GM23338 (cell line): ENCODE measurements around the gene TLE1. TPM values are rescaled to one million over a fixed set of nuclear protein-coding genes. Genes with fewer than 3 reads are reported as not detected.
A peak's percentile ranks its signal among the peaks of the same experiment; 100 is the strongest.

Source experiments
- ATAC-seq: fragments of 200-7000 bp; cut with Tn5 transposase; 3 replicates; pipeline ENCODE4 v1.9.1; 2020
- DNase-seq: peaks from one replicate; pipeline ENCODE4 v3.0.0-alpha.2; 2015; ENCODE audit warnings: low spot score
- H2AFZ ChIP-seq: fragments of 200-600 bp; sonication (generic); 2 replicates; pipeline ENCODE4 v1.8.0; 2016; ENCODE audit warnings: antibody characterized with exemption, mild to moderate bottlenecking, moderate library complexity
- H3F3A ChIP-seq: fragments of 200-600 bp; sonication (generic); replicated peaks from 2 replicates; pipeline ENCODE4 v1.8.0; 2017; ENCODE audit warnings: antibody characterized with exemption, mixed run types, low read depth
- H3K27ac ChIP-seq: fragments of 200-600 bp; sonication (generic); 2 replicates; pipeline ENCODE4 v1.6.1; 2016; ENCODE audit warnings: low read depth
- H3K27me3 ChIP-seq: fragments of 200-600 bp; sonication (generic); 2 replicates; pipeline ENCODE4 v1.8.0; 2016; ENCODE audit warnings: mild to moderate bottlenecking, mixed run types, moderate library complexity; ENCODE audit not compliant: insufficient read depth
- H3K36me3 ChIP-seq: fragments of 200-600 bp; sonication (generic); 2 replicates; pipeline ENCODE4 v1.8.0; 2016; ENCODE audit warnings: mild to moderate bottlenecking; ENCODE audit not compliant: insufficient read depth
- H3K4me1 ChIP-seq: fragments of 200-600 bp; sonication (generic); 2 replicates; pipeline ENCODE4 v1.8.0; 2016; ENCODE audit warnings: mild to moderate bottlenecking, moderate library complexity; ENCODE audit not compliant: insufficient read depth
- H3K4me2 ChIP-seq: fragments of 200-600 bp; sonication (generic); 2 replicates; pipeline ENCODE4 v1.7.1; 2017; ENCODE audit warnings: mixed run types
- H3K4me3 ChIP-seq: fragments of 200-600 bp; sonication (generic); 2 replicates; pipeline ENCODE4 v1.6.1; 2016; ENCODE audit warnings: mixed run types
- H3K79me2 ChIP-seq: fragments of 200-600 bp; sonication (generic); replicated peaks from 2 replicates; pipeline ENCODE4 v1.8.0; 2017; ENCODE audit warnings: mild to moderate bottlenecking; ENCODE audit not compliant: insufficient read depth
- H3K9me2 ChIP-seq: fragments of 200-600 bp; sonication (generic); 2 replicates; pipeline ENCODE4 v1.8.0; 2017; ENCODE audit not compliant: insufficient read depth
- H4K20me1 ChIP-seq: fragments of 200-600 bp; sonication (generic); replicated peaks from 2 replicates; pipeline ENCODE4 v1.8.0; 2017; ENCODE audit warnings: mild to moderate bottlenecking; ENCODE audit not compliant: insufficient read depth
- H3K27ac Mint-ChIP-seq: 2 replicates; pipeline ENCODE4 v1.8.0; 2020; ENCODE audit warnings: inconsistent platforms, mild to moderate bottlenecking, moderate library complexity, mixed read lengths
- H3K27me3 Mint-ChIP-seq: 3 replicates; pipeline ENCODE4 v1.8.0; 2022; ENCODE audit warnings: low read depth, mild to moderate bottlenecking, moderate library complexity, mixed read lengths, inconsistent platforms; ENCODE audit not compliant: insufficient read depth, poor library complexity
- H3K36me3 Mint-ChIP-seq: 3 replicates; pipeline ENCODE4 v1.8.0; 2021; ENCODE audit warnings: low read depth, mild to moderate bottlenecking, inconsistent platforms, moderate library complexity, mixed read lengths
- H3K4me1 Mint-ChIP-seq: 3 replicates; pipeline ENCODE4 v1.8.0; 2020; ENCODE audit warnings: mild to moderate bottlenecking, inconsistent platforms, mixed read lengths
- H3K4me3 Mint-ChIP-seq: 3 replicates; pipeline ENCODE4 v1.8.0; 2021; ENCODE audit warnings: moderate library complexity, mild to moderate bottlenecking, inconsistent platforms, mixed read lengths
- H3K9me3 Mint-ChIP-seq: 3 replicates; pipeline ENCODE4 v1.8.0; 2020; ENCODE audit warnings: moderate library complexity, mild to moderate bottlenecking, inconsistent platforms, mixed read lengths
- CREB1 ChIP-seq: fragments of 250-450 bp; sonication (Bioruptor Pico); IDR thresholded peaks from 2 replicates; pipeline ENCODE4 v1.5.0; 2020; ENCODE audit warnings: low read depth, mild to moderate bottlenecking, moderate library complexity
- CTCF ChIP-seq, 2 experiments: fragments of 200-600 bp in 1 of 2; sonication (generic) in 1 of 2; conservative IDR thresholded peaks; 2 replicates each; pipeline versions ENCODE4 v1.5.1 to v1.6.1; 2016 to 2017; ENCODE audit warnings: antibody characterized with exemption in 2 of 2, low read depth in 2 of 2, mild to moderate bottlenecking in 2 of 2, moderate library complexity in 1 of 2
- ETS1 ChIP-seq: IDR thresholded peaks from 2 replicates; pipeline ENCODE4 v1.6.1; 2016; ENCODE audit warnings: antibody characterized with exemption
- EZH2 ChIP-seq: fragments of 200-600 bp; sonication (generic); IDR thresholded peaks from one replicate; pipeline ENCODE4 v1.8.0; 2017; ENCODE audit warnings: antibody characterized with exemption, mild to moderate bottlenecking, low read depth; ENCODE audit not compliant: unreplicated experiment
- EZH2phosphoT487 ChIP-seq: fragments of 200-600 bp; sonication (generic); IDR thresholded peaks from one replicate; pipeline ENCODE4 v1.8.1; 2018; ENCODE audit warnings: antibody characterized with exemption; ENCODE audit not compliant: unreplicated experiment
- JUNB ChIP-seq: IDR thresholded peaks from one replicate; pipeline ENCODE4 v1.6.1; 2016; ENCODE audit warnings: antibody characterized with exemption; ENCODE audit not compliant: unreplicated experiment
- NANOG ChIP-seq: IDR thresholded peaks from 2 replicates; pipeline ENCODE4 v1.6.1; 2016; ENCODE audit warnings: antibody characterized with exemption, borderline replicate concordance
- POLR2AphosphoS5 ChIP-seq: IDR thresholded peaks from 2 replicates; pipeline ENCODE4 v1.6.1; 2016; ENCODE audit warnings: antibody characterized with exemption, low read depth
- REST ChIP-seq: IDR thresholded peaks from one replicate; pipeline ENCODE4 v1.6.1; 2018; ENCODE audit warnings: antibody characterized with exemption; ENCODE audit not compliant: unreplicated experiment
- ZNF114 ChIP-seq: fragments of 250-450 bp; sonication (Bioruptor Pico); IDR thresholded peaks from 2 replicates; pipeline ENCODE4 v1.5.0; 2020; ENCODE audit warnings: mild to moderate bottlenecking, moderate library complexity
- polyA plus RNA-seq: library from polyadenylated mRNA; unstranded; fragments of >200 nt; fragmentation: Nextera tagmentation; extraction: Ambion mirVana; gene quantifications from 2 replicates; pipeline ENCODE4 v1.2.1, GENCODE V29; 2016
- total RNA-seq: library from RNA; depleted of rRNA; stranded (reverse); fragments of >200 nt; shearing (Covaris generic); gene quantifications from 2 replicates; pipeline ENCODE4 v1.2.3, GENCODE V29; 2014

TLE1 gene
- total and polyA plus RNA-seq, 2 experiments from 2014 or later: 58.1 to 132 TPM

GRCh38 chr9:81719972-81720371, 30.6 kb upstream of the TLE1 start:
- Mint-ChIP-seq H3K9me3 (no peaks in the 10 kb centered on the region), H3K4me3 (no peak overlapping the region), H3K36me3 (no peaks in the 10 kb centered on the region; the same call in 2 of the 3 replicates), H3K27ac (no peak overlapping the region), H3K27me3 (peaks cover 10% of the 10 kb centered on the region), H3K4me1 (peaks cover 31% of the 10 kb centered on the region)
- DNase-seq (no peak), ATAC-seq (no peak)
- H3K79me2 ChIP-seq: no peaks in the 10 kb centered on the region
- H3F3A ChIP-seq: peaks cover 11% of the 10 kb centered on the region; the same call in 1 of the 2 replicates
- H3K27ac ChIP-seq: no peak overlapping the region
- no peaks in the 10 kb centered on the region; the same call in 1 of the 2 replicates for H3K9me2 ChIP-seq
- no peak overlapping the region for H3K4me3 ChIP-seq
- H4K20me1 ChIP-seq: no peaks in the 10 kb centered on the region
- H3K4me1 ChIP-seq: peaks cover 42% of the 10 kb centered on the region
- no peaks in the 10 kb centered on the region for H3K36me3 ChIP-seq
- H3K27me3 ChIP-seq: no peaks in the 10 kb centered on the region
- TF ChIP-seq CREB1: no peak
- no peak overlapping the region for H3K4me2 ChIP-seq
- no peak overlapping the region for H2AFZ ChIP-seq

GRCh38 chr9:81718244-81718643, 28.9 kb upstream of the TLE1 start:
- Histone ChIP-seq H4K20me1 (no peaks in the 10 kb centered on the region), H3K4me3 (no peak overlapping the region), H3K79me2 (no peaks in the 10 kb centered on the region), H2AFZ (peak overlapping the region; percentile 2), H3K27ac (peak overlapping the region; percentile 3; the same call in 1 of the 2 replicates), H3K9me2 (no peaks in the 10 kb centered on the region; the same call in 1 of the 2 replicates), H3K4me1 (peaks cover 39% of the 10 kb centered on the region), H3K36me3 (no peaks in the 10 kb centered on the region), H3K4me2 (peak overlapping the region; percentile 5), H3K27me3 (no peaks in the 10 kb centered on the region), H3F3A (peaks cover 11% of the 10 kb centered on the region; the same call in 1 of the 2 replicates)
- no peak overlapping the region for H3K27ac Mint-ChIP-seq
- DNase-seq: no peak
- peaks cover 27% of the 10 kb centered on the region for H3K4me1 Mint-ChIP-seq
- no peaks in the 10 kb centered on the region for H3K9me3 Mint-ChIP-seq
- peaks cover 8% of the 10 kb centered on the region for H3K27me3 Mint-ChIP-seq
- no peak overlapping the region for H3K4me3 Mint-ChIP-seq
- ATAC-seq: no peak
- H3K36me3 Mint-ChIP-seq: no peaks in the 10 kb centered on the region; the same call in 2 of the 3 replicates
- TF ChIP-seq JUNB (no peak), CTCF (conservative IDR thresholded peaks at IDR 0.05; ENCODE audit: low read depth in 2 of 2) (no peak), CREB1 (no peak), NANOG (no peak), ZNF114 (CRISPR knock-in tag) (no peak), EZH2phosphoT487 (no peak), EZH2 (no peak), POLR2AphosphoS5 (no peak), ETS1 (no peak), REST (no peak)
